Subcutaneous adipose tissue (tissue), 4 donors: ENCODE data around the gene MYO10. TPM values are rescaled to one million over a fixed set of nuclear protein-coding genes. Genes with fewer than 3 reads are reported as not detected.

ENCODE experiments used
- total RNA-seq, 4 donors: library from RNA; depleted of rRNA; stranded (reverse); fragments of >200 nt; gene quantifications; one replicate each; pipeline ENCODE4 v1.1.0, GENCODE V29; 2016
- TF ChIP-seq, protein P1 (sequence below): fragments of 450-650 bp; IDR thresholded peaks from one replicate; pipeline ENCODE4 v1.5.1; 2016; ENCODE audit warnings: low read depth, mild to moderate bottlenecking, control low read depth, antibody characterized with exemption, moderate library complexity

MYO10 gene
- total RNA-seq, 4 donors from 2014 or later = 7.0 to 33.0 (median 9.3) TPM

GRCh38 chr5:16922430-16922829 is 13.7 kb downstream of the MYO10 start:
- TF ChIP-seq, protein P1, sequence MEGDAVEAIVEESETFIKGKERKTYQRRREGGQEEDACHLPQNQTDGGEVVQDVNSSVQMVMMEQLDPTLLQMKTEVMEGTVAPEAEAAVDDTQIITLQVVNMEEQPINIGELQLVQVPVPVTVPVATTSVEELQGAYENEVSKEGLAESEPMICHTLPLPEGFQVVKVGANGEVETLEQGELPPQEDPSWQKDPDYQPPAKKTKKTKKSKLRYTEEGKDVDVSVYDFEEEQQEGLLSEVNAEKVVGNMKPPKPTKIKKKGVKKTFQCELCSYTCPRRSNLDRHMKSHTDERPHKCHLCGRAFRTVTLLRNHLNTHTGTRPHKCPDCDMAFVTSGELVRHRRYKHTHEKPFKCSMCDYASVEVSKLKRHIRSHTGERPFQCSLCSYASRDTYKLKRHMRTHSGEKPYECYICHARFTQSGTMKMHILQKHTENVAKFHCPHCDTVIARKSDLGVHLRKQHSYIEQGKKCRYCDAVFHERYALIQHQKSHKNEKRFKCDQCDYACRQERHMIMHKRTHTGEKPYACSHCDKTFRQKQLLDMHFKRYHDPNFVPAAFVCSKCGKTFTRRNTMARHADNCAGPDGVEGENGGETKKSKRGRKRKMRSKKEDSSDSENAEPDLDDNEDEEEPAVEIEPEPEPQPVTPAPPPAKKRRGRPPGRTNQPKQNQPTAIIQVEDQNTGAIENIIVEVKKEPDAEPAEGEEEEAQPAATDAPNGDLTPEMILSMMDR = no peak

DNA sequence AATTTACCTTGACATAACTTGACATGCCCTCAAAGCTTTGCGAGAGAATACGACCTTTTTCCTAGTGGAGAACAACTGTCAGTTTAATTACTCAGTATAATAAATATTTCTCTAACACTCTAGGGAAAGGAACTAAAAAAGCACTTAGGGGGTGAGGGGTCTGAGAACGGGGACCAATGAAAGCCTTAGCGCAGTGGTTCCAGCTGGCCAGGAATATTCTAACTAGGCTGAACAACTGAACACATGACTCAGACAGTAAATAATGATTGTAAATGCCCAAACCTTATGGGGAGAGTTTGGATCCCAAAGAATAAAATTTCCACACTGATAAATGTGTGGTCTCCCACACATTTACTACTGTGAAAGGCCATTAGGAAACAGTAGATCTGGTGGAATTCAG is 14.9 kb downstream of the MYO10 start:
- TF ChIP-seq, protein P1 = no peak

DNA sequence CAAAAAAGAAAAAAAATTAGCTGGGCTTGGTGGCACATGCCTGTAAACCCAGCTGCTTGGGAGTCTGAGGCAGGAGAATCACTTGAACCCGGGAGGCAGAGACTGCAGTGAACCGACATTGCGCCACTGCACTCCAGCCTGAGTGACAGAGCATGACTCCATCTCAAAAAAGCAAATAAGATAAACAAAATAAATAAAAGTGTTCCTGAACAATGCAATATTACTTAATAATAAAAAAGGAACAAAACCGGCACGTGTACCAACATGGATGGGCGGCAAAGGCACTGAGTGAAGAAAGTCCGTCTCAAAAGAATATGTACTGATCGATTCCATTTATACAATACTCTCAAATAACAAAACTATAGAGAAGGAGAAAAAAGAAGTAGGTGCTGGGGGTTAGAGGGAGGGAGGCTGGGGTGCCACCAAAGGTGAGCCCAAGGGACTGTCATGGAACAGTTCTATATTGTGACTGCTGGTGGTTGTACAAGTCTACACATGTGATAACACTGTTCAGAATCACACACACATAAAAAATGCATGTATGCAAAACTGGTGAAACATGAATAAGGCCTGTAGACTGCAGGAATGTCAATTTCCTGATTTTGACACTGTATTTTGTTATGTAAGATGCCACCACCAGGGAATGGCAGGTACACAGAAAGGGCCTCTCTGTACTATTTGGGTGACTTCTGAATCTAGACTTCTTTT is 15.8 kb downstream of the MYO10 start:
- TF ChIP-seq, protein P1 = no peak

- TF ChIP-seq, protein P1 = no peak
Measured at GRCh38 chr5:16918891-16919671, 17.0 kb downstream of the MYO10 start.

GRCh38 chr5:16918156-16918555 is 17.9 kb downstream of the MYO10 start:
- TF ChIP-seq, protein P1 = no peak

GRCh38 chr5:16916262-16916878 is 19.7 kb downstream of the MYO10 start:
- TF ChIP-seq, protein P1 = no peak

DNA sequence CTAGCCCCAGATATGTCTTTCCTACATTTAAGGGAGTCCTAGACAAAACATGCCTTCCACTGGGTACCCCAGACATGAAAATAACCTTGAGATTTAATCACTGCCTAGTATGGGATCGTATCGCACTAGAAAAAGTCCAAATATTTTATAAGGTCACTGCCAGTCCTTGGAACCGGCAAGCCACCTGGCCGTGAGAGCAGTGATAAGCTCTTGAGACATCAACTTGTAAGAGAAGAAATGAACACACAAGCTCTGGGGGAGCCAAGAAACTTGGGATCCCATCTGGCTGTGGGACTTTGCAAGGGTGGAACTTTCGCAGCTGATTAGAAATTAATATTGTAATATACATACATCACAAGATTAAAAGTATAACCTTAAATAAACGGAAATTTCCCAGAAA is 21.5 kb downstream of the MYO10 start:
- TF ChIP-seq, protein P1 = no peak
